IPS-20b (cell line): ENCODE data around the gene IVD.

Experiments used
- H3K27ac ChIP-seq: one replicate; pipeline ENCODE4 v1.5.1; 2013; ENCODE audit warnings: low read length
- H3K27me3 ChIP-seq: 2 replicates; pipeline ENCODE4 v1.6.1; 2013; ENCODE audit warnings: mild to moderate bottlenecking, low read length, inconsistent platforms; ENCODE audit not compliant: insufficient read depth
- H3K36me3 ChIP-seq: 2 replicates; pipeline ENCODE4 v1.6.1; 2013; ENCODE audit warnings: low read depth, mild to moderate bottlenecking, inconsistent platforms, low read length, moderate library complexity; ENCODE audit not compliant: insufficient read depth
- H3K4me1 ChIP-seq: 2 replicates; pipeline ENCODE4 v1.6.1; 2013; ENCODE audit warnings: mild to moderate bottlenecking, control low read depth, inconsistent platforms, low read length, moderate library complexity; ENCODE audit not compliant: insufficient read depth
- H3K4me3 ChIP-seq: 2 replicates; pipeline ENCODE4 v1.5.1; 2013; ENCODE audit warnings: mild to moderate bottlenecking, low read length, inconsistent platforms
- H3K9ac ChIP-seq: 2 replicates; pipeline ENCODE4 v1.6.1; 2013; ENCODE audit warnings: low read depth, mild to moderate bottlenecking, inconsistent platforms, low read length, moderate library complexity
- H3K9me3 ChIP-seq: 2 replicates; pipeline ENCODE4 v1.6.1; 2013; ENCODE audit warnings: mild to moderate bottlenecking, low read depth, low read length, inconsistent platforms; ENCODE audit not compliant: insufficient read depth

IVD gene

DNA sequence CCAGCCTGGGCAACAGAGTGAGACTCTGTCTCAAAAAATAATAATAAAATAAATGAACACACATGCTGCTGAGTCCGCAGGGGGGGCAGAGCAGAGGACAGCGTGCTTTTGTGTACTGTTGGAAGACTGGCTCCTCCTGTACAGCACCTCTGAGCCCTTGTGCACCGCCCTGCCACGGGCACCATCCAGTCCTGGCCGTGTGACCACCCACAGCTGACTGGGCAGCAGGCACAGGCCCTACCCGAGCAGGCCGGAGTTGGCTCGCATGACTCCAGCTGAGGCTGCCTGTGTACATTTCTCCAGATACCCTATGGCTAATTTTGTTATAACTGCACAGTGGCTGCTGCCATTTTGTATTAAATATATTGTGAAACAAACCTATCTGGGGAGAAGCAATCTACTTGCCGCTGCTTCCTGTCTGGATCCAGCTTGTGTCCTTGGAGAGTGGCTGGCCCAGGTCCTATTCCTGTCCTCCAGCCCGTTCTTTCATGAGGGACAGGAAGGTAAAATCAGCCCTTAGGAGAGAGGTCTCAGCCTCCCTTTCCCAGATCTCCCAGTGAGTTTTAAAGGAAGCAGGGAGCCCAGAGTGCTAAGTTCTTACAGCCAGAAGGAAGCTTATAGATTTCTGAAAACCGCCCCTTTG is 14.6 kb downstream of the IVD start:
- H3K27me3 ChIP-seq: peaks cover 12% of the 10 kb centered on the region; the same call in 1 of the 2 replicates
- H3K27ac ChIP-seq: no peak overlapping the region
- no peak overlapping the region for H3K9ac ChIP-seq
- peaks cover 38% of the 10 kb centered on the region for H3K36me3 ChIP-seq
- H3K4me3 ChIP-seq: no peak overlapping the region
- H3K4me1 ChIP-seq: no peaks in the 10 kb centered on the region
- no peaks in the 10 kb centered on the region for H3K9me3 ChIP-seq

DNA sequence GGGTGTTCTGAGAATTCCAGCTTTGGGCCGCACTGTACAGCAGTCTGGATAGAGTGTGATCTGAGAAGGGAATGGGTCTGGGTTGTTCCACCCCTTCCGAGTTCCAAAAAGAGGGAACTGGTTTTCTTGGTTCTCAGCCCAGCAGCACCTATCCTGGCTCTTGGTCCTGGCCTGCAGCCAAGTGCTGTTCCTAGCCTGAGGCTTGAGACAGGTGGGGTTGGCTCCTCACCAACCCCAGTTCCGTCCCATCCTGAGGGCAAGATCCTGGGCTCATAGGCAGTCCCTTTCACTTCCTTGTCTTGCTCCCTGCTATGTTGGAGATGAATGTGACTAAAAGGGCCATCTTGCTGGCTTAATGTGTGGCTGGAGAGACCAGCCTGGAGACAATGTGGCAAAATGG is 15.2 kb downstream of the IVD start:
- Histone ChIP-seq H3K27ac (no peak overlapping the region), H3K27me3 (peaks cover 12% of the 10 kb centered on the region; the same call in 1 of the 2 replicates), H3K4me1 (no peaks in the 10 kb centered on the region), H3K9ac (no peak overlapping the region), H3K4me3 (no peak overlapping the region), H3K36me3 (peaks cover 32% of the 10 kb centered on the region), H3K9me3 (no peaks in the 10 kb centered on the region)

DNA sequence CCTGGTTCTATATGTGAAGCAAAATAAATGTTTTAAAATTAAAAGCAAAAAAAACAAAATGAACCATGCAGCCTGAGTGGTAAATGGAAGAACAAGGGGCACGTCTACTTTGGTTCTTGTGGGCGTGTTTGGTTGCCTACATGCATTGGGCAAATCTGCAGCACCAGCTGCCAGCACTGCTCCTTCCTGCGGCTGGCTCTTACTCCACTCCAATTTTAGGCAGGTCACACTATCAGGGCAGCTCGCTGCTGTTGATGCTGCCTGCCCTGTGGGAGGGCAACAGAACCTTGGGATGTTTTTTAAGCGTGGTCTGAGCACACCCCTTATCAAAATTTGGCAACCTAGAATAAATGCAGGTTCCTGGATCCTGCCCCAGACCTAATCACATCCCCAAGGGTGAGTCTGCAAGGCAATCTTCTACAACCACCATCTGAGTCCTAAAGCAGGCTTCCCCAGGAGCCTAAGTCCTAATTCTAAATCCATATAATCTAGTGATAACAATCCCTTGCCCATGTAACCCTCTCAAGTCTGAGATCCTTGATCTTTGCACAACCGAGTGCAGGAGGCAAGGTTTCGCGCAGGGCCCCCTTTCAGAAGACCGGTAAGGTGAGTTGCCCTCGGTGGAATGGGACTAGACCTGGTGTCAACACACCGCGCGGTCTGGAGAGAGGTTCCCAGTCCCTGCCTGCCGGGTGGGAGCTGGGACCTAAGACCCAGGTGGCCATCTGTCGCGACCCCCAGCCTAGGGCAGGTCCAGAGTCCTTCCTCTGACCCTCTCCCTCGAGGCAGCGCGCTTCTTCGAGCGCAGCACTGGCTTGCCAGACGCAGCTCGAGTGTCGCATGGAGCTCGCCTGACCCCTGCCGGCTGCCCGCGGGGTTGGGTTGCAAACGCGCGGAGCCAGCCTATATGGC is 15.9 kb downstream of the IVD start:
- H3K27me3 ChIP-seq: peaks cover 12% of the 10 kb centered on the region; the same call in 1 of the 2 replicates
- no peak overlapping the region for H3K27ac ChIP-seq
- no peaks in the 10 kb centered on the region for H3K9me3 ChIP-seq
- H3K9ac ChIP-seq: no peak overlapping the region
- H3K36me3 ChIP-seq: peaks cover 25% of the 10 kb centered on the region
- H3K4me1 ChIP-seq: no peaks in the 10 kb centered on the region
- H3K4me3 ChIP-seq: peak overlapping the region; percentile 51; the same call in 1 of the 2 replicates

DNA sequence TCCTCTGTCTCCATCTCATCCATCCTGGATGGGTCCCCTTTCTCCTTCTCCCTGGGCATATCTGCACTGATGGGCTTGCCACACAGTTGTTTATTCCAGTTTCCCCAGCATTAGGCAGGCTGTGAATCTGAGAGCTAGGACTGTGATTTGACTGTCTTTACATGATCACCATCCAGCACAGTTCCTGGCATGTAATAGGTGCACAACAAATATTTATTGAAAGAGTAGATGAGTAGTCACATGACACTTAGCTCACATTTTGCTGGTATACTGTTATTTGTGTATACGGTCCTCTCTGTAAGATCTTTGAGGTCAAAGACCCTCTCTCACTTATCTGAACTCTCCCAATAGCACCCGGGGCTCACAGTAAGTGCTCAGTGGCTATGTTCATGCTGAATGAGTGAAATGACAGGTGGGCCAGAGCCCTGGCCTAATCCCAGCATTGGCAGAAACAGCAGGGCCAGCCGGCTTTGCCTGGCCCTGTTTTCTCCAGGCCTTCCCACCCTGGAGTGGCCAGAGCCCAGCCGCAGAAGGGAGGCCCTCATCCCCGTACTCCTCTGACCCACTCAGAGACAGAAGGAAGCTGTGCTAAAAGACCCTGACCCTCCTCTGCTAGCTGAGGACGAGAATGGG is 19.0 kb downstream of the IVD start:
- H3K27me3 ChIP-seq: peaks cover 12% of the 10 kb centered on the region
- no peak overlapping the region for H3K27ac ChIP-seq
- H3K9me3 ChIP-seq: no peaks in the 10 kb centered on the region
- H3K4me1 ChIP-seq: no peaks in the 10 kb centered on the region
- no peaks in the 10 kb centered on the region for H3K36me3 ChIP-seq
- no peak overlapping the region for H3K4me3 ChIP-seq
- H3K9ac ChIP-seq: no peak overlapping the region

DNA sequence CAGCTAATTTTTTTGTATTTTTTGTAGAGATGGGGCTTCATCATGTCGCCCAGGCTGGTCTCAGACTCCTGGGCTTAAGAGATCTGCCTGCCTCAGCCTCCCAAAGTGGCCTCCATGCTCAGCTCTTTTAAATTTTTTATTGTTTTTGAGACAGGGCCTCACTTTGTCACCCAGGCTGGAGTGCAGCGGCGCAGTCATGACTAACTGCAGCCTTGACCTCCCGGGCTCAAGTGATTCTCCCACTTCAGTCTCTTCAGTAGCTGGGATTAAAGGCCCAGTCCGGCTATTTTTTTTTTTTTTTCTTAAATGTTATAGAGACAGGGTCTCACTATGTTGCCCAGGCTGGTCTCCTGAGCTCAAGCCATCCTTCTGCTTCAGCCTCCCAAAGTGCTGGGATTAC is 20.1 kb downstream of the IVD start:
- H3K4me1 ChIP-seq: peaks cover 3% of the 10 kb centered on the region; the same call in 1 of the 2 replicates
- peaks cover 20% of the 10 kb centered on the region for H3K27me3 ChIP-seq

DNA sequence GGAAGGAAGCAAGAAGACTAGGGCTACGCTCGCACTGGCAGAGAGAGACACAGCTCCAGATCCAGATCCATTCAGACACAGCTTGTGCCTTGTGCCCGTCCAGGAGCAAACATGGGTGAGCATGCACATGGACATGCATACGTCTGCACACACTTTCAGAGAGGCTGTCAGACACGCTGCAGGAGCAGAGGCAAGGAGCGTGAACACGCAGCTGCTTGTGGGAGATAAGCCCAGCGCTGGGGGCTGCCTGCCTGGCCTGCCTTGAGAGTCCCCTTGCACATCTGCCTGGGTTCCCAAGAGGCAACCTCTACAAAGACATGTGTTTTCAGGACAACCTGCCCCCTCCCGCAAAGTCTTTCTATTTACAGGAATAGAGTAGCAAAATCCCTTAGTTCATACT is 21.6 kb downstream of the IVD start:
- Histone ChIP-seq H3K4me3 (no peak overlapping the region), H3K27me3 (peaks cover 8% of the 10 kb centered on the region), H3K36me3 (no peaks in the 10 kb centered on the region), H3K4me1 (peaks cover 3% of the 10 kb centered on the region; the same call in 1 of the 2 replicates), H3K9me3 (no peaks in the 10 kb centered on the region), H3K27ac (no peak overlapping the region), H3K9ac (no peak overlapping the region)

More for the DNA sequence above, 20.1 kb downstream of the IVD start:
- no peaks in the 10 kb centered on the region for H3K9me3 ChIP-seq
- H3K9ac ChIP-seq: no peak overlapping the region
- H3K36me3 ChIP-seq: no peaks in the 10 kb centered on the region
- H3K27ac ChIP-seq: no peak overlapping the region
- no peak overlapping the region for H3K4me3 ChIP-seq

DNA sequence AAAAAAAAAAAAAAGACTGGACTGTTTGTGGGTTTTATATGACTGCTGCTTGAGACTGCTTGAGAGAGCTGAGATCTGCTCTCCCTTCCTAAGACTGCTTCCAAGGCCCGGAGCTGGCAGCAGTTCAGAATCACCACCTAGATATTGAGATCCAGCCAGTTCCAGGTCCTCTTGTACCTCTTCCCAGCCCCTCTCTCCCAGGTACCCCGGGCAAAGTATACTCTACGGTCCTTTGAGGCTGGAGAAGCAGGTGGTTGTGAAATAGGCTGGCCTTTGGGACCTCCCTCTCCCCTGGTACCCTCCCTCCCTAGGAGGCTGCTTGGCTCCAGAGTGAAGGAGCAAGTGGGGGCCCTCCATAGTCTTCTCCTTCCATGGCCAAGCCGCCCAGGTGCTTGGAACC is 22.6 kb downstream of the IVD start:
- H3K4me3 ChIP-seq: no peak overlapping the region
- H3K4me1 ChIP-seq: peaks cover 3% of the 10 kb centered on the region; the same call in 1 of the 2 replicates
- H3K9ac ChIP-seq: no peak overlapping the region
- H3K9me3 ChIP-seq: no peaks in the 10 kb centered on the region
- H3K27me3 ChIP-seq: peaks cover 18% of the 10 kb centered on the region
- H3K36me3 ChIP-seq: no peaks in the 10 kb centered on the region
- no peak overlapping the region for H3K27ac ChIP-seq

DNA sequence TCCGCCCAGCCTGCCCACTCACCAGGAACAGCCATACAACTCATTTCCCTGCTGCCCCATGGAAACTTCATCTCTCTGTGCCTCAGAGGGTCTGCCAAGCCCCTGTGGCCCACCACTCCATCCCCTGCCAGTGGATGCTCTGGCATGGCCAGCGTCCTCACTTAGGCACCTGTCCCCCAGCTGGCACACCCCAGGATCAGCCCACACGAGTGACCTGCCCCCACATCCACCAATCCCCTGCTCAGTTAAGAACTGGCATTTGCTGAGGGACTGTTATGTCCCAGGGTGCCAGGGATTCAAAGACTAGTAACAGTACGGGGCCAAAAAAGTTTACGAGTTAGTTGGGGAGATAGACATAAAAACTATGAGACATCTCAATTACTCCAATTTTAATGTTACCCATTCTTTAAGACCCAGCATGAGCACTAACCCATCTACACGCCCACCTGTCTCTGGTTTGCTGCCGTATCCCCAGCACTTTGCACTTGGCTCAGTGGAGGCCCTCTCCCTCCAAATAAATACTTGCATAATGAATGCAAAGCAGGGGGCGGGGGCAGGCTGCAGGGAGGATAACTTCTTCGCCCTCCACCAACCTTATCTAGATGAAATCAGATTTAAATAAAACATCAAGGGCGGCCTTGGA is 23.6 kb downstream of the IVD start:
- no peaks in the 10 kb centered on the region for H3K36me3 ChIP-seq
- peaks cover 3% of the 10 kb centered on the region; the same call in 1 of the 2 replicates for H3K4me1 ChIP-seq
- H3K27me3 ChIP-seq: peaks cover 28% of the 10 kb centered on the region
- H3K27ac ChIP-seq: no peak overlapping the region
- H3K9me3 ChIP-seq: no peaks in the 10 kb centered on the region
- no peak overlapping the region for H3K4me3 ChIP-seq
- no peak overlapping the region for H3K9ac ChIP-seq

DNA sequence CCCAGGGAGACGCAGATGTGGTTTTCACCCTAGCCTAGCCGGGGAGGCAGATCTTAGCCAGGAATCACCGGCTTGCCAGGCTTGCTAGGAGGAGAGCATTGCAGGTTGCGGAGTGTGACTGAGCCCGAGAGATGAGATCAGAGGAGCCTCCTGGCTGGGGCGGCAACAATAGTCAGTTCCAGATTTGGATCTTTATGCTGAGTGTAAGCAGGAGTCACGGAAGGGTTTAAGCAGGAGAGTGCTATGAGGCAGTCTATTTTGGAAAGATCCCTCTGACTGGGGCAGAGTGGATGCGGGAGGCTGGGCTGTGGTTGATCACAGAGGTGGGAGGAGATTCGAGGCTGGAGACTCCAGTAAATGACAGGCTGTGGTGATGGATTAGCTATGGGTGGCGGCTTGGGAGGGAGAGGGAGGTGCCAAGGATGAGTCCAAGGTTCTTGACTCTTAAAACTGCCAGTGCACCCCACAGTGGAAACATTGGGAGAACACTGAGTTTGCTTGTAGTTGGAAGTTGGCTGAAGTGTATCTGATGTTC is 24.7 kb downstream of the IVD start:
- no peak overlapping the region for H3K9ac ChIP-seq
- no peak overlapping the region for H3K4me3 ChIP-seq
- H3K27ac ChIP-seq: no peak overlapping the region
- H3K27me3 ChIP-seq: peaks cover 40% of the 10 kb centered on the region
- H3K4me1 ChIP-seq: peaks cover 5% of the 10 kb centered on the region
- H3K9me3 ChIP-seq: no peaks in the 10 kb centered on the region
- no peaks in the 10 kb centered on the region for H3K36me3 ChIP-seq

DNA sequence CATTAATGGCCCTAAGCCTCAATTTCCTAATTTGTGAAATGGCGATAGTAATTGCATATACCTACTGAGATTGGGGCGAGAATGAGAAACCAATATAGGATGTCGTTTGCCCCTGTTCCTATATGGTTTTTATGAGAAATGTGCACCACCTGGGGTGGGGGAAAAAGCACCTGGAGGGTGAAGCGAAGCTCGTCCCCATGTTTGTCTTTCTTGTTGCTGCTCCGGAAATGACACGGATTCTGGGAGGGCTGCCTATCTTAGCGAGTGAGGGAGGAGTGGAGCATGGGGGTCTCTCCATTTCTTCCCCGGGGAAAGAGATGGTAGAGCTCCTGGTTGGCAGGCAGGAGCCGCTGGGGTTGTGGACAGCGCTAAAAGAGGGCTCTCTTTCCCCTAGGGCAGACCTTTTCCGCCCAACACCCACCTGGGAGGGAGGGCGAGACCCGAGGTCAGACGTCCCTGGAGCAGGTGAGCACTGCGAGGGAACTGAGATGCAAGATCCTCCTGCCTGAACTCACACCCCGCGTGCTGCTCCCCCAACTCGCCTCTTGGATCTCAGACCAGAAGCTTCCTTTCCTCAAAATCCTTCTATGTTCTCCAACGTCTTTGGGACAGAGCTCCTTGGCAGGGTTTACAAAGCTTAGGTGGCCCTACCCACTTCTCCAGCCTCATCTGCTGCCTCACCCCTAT is 29.6 kb downstream of the IVD start:
- H3K4me3 ChIP-seq: peak overlapping the region; percentile 92
- peaks cover 24% of the 10 kb centered on the region for H3K4me1 ChIP-seq
- no peaks in the 10 kb centered on the region for H3K36me3 ChIP-seq
- peaks cover 81% of the 10 kb centered on the region for H3K27me3 ChIP-seq
- H3K27ac ChIP-seq: no peak overlapping the region
- no peaks in the 10 kb centered on the region for H3K9me3 ChIP-seq
- peak overlapping the region; percentile 94 for H3K9ac ChIP-seq

DNA sequence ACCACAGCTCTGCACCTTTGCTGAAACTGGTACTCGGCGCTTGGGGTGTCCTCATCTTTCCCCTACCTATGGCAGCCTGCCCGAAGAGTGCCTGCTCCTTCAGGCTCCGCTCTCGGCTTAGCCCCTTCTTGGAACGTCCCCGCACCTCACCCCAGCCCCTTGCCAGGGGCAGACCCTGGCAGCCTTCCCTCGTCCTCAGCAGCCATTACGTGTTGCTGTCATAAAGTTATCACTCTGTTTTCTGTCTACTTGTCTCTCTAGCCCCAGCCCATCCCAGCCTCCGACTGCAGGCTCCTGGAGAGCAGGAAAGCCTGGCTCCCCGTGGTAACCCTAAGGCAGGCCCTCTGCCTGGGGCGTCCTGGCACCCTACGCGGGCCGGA is 30.1 kb downstream of the IVD start:
- H3K4me3 ChIP-seq: peak overlapping the region; percentile 92

More for the DNA sequence above, 30.1 kb downstream of the IVD start:
- H3K9me3 ChIP-seq: no peaks in the 10 kb centered on the region
- H3K27ac ChIP-seq: no peak overlapping the region
- H3K9ac ChIP-seq: peak overlapping the region; percentile 94
- peaks cover 23% of the 10 kb centered on the region for H3K4me1 ChIP-seq
- H3K27me3 ChIP-seq: peaks cover 79% of the 10 kb centered on the region
- no peaks in the 10 kb centered on the region for H3K36me3 ChIP-seq
